HL-60 (cell line): ENCODE results near the gene RGS6.

Source experiments
- GABPA ChIP-seq: IDR thresholded peaks from 2 replicates; pipeline ENCODE4 v1.6.1; 2012; ENCODE audit warnings: low read depth
- POLR2AphosphoS5 ChIP-seq: IDR thresholded peaks from 2 replicates; pipeline ENCODE4 v1.6.1; 2012; ENCODE audit warnings: low read depth
- SPI1 ChIP-seq: IDR thresholded peaks from 2 replicates; pipeline ENCODE4 v1.6.1; 2012; ENCODE audit warnings: low read depth, mild to moderate bottlenecking, borderline replicate concordance
- TF ChIP-seq, protein P1 (sequence below): IDR thresholded peaks from one replicate; pipeline ENCODE4 v1.5.1; 2011; ENCODE audit warnings: low read length, control low read depth, inconsistent platforms; ENCODE audit not compliant: insufficient read depth
- TF ChIP-seq, protein P2 (sequence below): IDR thresholded peaks from 2 replicates; pipeline ENCODE4 v1.6.1; 2012; ENCODE audit warnings: low read depth; ENCODE audit not compliant: insufficient replicate concordance

DNA sequence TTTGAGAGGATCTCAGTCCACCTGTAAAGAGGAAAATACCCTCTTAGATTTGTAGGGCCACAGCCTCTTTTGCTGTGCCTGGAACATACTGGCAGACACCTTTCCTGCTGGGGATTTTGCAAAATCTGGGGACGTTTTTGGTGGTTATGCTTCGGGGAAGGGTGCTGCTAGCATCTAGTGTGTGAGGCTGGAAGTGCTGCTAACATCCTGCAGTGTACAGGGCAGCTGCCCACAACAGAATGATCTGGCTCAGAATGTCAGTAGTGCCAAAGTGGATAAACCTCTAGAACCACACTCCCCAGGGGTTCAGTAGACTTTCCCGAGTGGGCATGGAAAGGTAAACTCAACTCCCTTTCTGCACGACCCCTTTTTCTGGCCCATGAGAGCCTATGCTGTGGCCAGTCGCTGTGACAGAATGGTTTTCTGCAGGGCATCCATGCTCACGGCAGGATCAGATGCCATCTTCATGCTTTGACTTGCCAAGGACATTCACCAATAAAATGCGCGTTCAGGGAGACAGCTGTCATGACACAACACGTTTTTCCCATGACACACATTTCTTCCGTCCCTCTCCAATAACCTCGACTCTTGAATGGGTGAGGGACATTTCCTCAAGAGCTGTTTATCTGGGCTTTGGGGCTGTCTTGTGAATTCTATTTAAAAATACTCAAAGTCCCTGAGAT lies 240.9 kb downstream of the RGS6 start:
- TF ChIP-seq, protein P1, sequence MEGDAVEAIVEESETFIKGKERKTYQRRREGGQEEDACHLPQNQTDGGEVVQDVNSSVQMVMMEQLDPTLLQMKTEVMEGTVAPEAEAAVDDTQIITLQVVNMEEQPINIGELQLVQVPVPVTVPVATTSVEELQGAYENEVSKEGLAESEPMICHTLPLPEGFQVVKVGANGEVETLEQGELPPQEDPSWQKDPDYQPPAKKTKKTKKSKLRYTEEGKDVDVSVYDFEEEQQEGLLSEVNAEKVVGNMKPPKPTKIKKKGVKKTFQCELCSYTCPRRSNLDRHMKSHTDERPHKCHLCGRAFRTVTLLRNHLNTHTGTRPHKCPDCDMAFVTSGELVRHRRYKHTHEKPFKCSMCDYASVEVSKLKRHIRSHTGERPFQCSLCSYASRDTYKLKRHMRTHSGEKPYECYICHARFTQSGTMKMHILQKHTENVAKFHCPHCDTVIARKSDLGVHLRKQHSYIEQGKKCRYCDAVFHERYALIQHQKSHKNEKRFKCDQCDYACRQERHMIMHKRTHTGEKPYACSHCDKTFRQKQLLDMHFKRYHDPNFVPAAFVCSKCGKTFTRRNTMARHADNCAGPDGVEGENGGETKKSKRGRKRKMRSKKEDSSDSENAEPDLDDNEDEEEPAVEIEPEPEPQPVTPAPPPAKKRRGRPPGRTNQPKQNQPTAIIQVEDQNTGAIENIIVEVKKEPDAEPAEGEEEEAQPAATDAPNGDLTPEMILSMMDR = no peak
- TF ChIP-seq POLR2AphosphoS5 (no peak), GABPA (no peak), SPI1 (no peak)
- TF ChIP-seq, protein P2, sequence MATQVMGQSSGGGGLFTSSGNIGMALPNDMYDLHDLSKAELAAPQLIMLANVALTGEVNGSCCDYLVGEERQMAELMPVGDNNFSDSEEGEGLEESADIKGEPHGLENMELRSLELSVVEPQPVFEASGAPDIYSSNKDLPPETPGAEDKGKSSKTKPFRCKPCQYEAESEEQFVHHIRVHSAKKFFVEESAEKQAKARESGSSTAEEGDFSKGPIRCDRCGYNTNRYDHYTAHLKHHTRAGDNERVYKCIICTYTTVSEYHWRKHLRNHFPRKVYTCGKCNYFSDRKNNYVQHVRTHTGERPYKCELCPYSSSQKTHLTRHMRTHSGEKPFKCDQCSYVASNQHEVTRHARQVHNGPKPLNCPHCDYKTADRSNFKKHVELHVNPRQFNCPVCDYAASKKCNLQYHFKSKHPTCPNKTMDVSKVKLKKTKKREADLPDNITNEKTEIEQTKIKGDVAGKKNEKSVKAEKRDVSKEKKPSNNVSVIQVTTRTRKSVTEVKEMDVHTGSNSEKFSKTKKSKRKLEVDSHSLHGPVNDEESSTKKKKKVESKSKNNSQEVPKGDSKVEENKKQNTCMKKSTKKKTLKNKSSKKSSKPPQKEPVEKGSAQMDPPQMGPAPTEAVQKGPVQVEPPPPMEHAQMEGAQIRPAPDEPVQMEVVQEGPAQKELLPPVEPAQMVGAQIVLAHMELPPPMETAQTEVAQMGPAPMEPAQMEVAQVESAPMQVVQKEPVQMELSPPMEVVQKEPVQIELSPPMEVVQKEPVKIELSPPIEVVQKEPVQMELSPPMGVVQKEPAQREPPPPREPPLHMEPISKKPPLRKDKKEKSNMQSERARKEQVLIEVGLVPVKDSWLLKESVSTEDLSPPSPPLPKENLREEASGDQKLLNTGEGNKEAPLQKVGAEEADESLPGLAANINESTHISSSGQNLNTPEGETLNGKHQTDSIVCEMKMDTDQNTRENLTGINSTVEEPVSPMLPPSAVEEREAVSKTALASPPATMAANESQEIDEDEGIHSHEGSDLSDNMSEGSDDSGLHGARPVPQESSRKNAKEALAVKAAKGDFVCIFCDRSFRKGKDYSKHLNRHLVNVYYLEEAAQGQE = no peak
